ENCODE data around the gene IRF9.
A peak's percentile ranks its signal among the peaks of the same experiment; 100 is the strongest.

Gene IRF9

DNA sequence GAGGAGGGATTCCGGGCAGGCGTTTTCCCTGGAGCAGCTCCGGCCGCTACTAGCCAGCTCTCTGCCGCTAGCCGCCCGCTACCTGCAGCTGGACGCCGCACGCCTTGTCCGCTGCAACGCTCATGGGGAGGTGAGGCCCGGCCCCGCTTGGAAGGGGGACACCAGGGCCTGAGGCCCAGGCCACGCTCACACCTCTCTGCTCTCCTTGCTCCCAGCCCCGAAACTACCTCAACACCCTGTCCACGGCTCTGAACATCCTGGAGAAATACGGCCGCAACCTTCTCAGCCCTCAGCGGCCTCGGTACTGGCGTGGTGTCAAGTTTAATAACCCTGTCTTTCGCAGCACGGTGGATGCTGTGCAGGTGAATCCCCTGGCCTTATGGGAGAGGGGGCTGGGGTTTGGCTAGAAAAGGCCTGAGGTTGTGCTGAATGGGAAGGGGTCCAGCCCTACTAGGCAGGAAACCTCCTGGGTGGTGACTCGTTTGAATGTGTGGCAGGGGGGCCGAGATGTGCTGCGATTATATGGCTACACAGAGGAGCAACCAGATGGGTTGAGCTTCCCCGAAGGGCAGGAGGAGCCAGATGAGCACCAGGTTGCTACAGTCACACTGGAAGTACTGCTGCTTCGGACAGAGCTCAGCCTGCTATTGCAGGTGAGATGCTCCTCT, 13.2 kb upstream of the IRF9 start:
- DNase-seq (ENCODE audit: low spot score in 2 of 2) (no peak), ATAC-seq (ENCODE audit: low read depth) (no peak)
- Mint-ChIP-seq H3K27me3 (no peaks in the 10 kb centered on the region), H3K36me3 (peaks cover 22% of the 10 kb centered on the region), H3K4me1 (peaks cover 43% of the 10 kb centered on the region), H3K9me3 (no peaks in the 10 kb centered on the region), H3K27ac (peak overlapping the region; percentile 89), H3K4me3 (peak overlapping the region; percentile 99)

DNA sequence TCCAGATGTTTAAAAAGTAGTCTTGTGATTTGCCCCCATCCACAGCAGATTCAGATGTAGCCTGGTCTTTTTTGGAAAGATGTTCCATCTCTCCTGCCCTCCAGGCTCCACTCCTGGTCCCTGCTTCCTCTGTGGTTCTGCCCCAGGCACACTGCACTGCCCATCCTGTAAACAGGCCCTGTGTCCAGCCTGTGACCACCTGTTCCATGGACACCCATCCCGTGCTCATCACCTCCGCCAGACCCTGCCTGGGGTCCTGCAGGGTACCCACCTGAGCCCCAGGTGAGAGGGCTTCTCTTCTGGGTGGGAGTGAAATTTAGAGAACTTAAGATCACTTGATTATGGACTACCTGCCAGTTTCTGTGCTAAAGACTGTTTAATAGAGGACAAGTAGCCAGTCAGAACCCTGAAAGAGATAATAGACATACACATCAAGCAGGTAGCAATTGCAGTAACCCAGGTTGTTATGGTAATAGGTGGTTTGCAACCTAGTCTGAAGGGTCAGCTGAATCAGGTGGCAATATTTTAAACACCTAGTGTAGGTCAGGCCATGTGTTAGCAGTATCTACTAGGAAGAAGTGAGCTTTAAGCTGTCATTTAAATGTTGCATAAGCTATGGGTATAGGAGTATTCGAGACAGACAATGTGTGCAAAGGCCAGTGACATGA, 11.6 kb upstream of the IRF9 start:
- H3K4me3 Mint-ChIP-seq: peak overlapping the region; percentile 14
- ATAC-seq (ENCODE audit: low read depth): no peak
- no peak for DNase-seq (ENCODE audit: low spot score in 2 of 2)
- peaks cover 14% of the 10 kb centered on the region for H3K36me3 Mint-ChIP-seq
- no peaks in the 10 kb centered on the region for H3K27me3 Mint-ChIP-seq
- no peak overlapping the region for H3K27ac Mint-ChIP-seq
- peaks cover 37% of the 10 kb centered on the region for H3K4me1 Mint-ChIP-seq
- H3K9me3 Mint-ChIP-seq: no peaks in the 10 kb centered on the region

DNA sequence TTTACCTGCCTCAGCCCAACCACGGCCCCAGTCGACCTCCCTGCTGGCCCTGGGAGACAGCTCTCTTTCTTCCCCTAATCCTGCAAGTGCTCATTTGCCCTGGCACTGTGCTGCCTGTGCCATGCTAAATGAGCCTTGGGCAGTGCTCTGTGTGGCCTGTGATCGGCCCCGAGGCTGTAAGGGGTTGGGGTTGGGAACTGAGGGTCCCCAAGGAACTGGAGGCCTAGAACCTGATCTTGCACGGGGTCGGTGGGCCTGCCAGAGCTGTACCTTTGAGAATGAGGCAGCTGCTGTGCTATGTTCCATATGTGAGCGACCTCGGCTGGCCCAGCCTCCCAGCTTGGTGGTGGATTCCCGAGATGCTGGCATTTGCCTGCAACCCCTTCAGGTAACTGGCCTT, 11.0 kb upstream of the IRF9 start:
- no peaks in the 10 kb centered on the region for H3K9me3 Mint-ChIP-seq
- no peaks in the 10 kb centered on the region for H3K27me3 Mint-ChIP-seq
- peaks cover 13% of the 10 kb centered on the region for H3K36me3 Mint-ChIP-seq
- H3K4me3 Mint-ChIP-seq: no peak overlapping the region
- DNase-seq (ENCODE audit: low spot score in 2 of 2): no peak
- peaks cover 35% of the 10 kb centered on the region for H3K4me1 Mint-ChIP-seq
- no peak overlapping the region for H3K27ac Mint-ChIP-seq
- no peak for ATAC-seq (ENCODE audit: low read depth)

GRCh38 chr14:24150567-24150966, 10.5 kb upstream of the IRF9 start:
- Mint-ChIP-seq H3K4me3 (no peak overlapping the region), H3K9me3 (no peaks in the 10 kb centered on the region), H3K4me1 (peaks cover 30% of the 10 kb centered on the region), H3K27ac (no peak overlapping the region), H3K36me3 (peaks cover 12% of the 10 kb centered on the region), H3K27me3 (no peaks in the 10 kb centered on the region)
- no peak for ATAC-seq (ENCODE audit: low read depth)
- DNase-seq (ENCODE audit: low spot score in 2 of 2): no peak

- peaks cover 16% of the 10 kb centered on the region for H3K36me3 Mint-ChIP-seq
- no peaks in the 10 kb centered on the region for H3K9me3 Mint-ChIP-seq
- no peak for ATAC-seq (ENCODE audit: low read depth)
- no peaks in the 10 kb centered on the region for H3K27me3 Mint-ChIP-seq
- no peak overlapping the region for H3K4me3 Mint-ChIP-seq
- H3K27ac Mint-ChIP-seq: no peak overlapping the region
- H3K4me1 Mint-ChIP-seq: peaks cover 25% of the 10 kb centered on the region
- DNase-seq (ENCODE audit: low spot score in 2 of 2): no peak
Observed at GRCh38 chr14:24150993-24151392, 10.1 kb upstream of the IRF9 start.

GRCh38 chr14:24151404-24152080, 9.5 kb upstream of the IRF9 start:
- Mint-ChIP-seq H3K4me3 (no peak overlapping the region), H3K4me1 (peaks cover 22% of the 10 kb centered on the region), H3K27me3 (no peaks in the 10 kb centered on the region), H3K9me3 (no peaks in the 10 kb centered on the region), H3K27ac (no peak overlapping the region), H3K36me3 (peaks cover 17% of the 10 kb centered on the region)
- ATAC-seq (ENCODE audit: low read depth) (no peak), DNase-seq (ENCODE audit: low spot score in 2 of 2) (no peak)

DNA sequence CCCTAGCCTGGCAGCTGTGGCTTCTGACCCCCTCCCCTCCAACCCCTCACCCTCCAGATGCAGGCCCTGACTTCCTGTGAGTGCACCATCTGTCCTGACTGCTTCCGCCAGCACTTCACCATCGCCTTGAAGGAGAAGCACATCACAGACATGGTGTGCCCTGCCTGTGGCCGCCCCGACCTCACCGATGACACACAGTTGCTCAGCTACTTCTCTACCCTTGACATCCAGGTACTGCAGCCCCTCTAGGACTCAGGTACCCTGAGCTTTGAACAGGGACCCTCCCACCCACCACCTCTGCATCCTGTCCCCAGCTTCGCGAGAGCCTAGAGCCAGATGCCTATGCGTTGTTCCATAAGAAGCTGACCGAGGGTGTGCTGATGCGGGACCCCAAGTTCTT, 6.0 kb upstream of the IRF9 start:
- H3K4me3 Mint-ChIP-seq: no peak overlapping the region
- no peaks in the 10 kb centered on the region for H3K27me3 Mint-ChIP-seq
- peak overlapping the region; percentile 70 for H3K27ac Mint-ChIP-seq
- H3K36me3 Mint-ChIP-seq: peaks cover 27% of the 10 kb centered on the region
- peaks cover 5% of the 10 kb centered on the region for H3K4me1 Mint-ChIP-seq
- no peaks in the 10 kb centered on the region for H3K9me3 Mint-ChIP-seq
- DNase-seq (ENCODE audit: low spot score in 2 of 2): no peak
- no peak for ATAC-seq (ENCODE audit: low read depth)

DNA sequence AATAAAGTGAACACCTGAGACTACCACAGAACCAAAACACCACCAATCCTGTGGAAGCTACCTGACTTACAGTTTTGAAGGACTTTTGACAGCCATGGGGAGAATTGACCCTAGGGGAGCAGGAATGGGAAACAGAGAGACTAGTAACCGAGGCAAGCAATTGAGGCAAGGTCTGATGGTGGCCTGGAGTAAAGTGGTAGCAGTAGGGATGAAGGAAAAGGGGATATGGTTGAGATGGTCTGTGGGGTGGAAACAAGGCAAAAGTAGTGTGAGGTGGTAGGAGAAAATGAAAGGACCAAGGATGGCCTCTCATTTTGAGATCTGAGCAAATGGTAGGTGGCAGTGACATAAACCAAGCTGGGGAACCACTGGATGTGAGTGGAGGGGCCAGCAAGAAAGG, 4.2 kb upstream of the IRF9 start:
- Mint-ChIP-seq H3K9me3 (no peaks in the 10 kb centered on the region), H3K4me3 (no peak overlapping the region), H3K36me3 (peaks cover 22% of the 10 kb centered on the region), H3K27ac (peak overlapping the region; percentile 9), H3K4me1 (peaks cover 4% of the 10 kb centered on the region), H3K27me3 (no peaks in the 10 kb centered on the region)
- DNase-seq (ENCODE audit: low spot score in 2 of 2) (no peak), ATAC-seq (ENCODE audit: low read depth) (no peak)

- Mint-ChIP-seq H3K9me3 (no peaks in the 10 kb centered on the region), H3K4me3 (no peak overlapping the region), H3K4me1 (peaks cover 8% of the 10 kb centered on the region), H3K36me3 (peaks cover 23% of the 10 kb centered on the region), H3K27me3 (no peaks in the 10 kb centered on the region), H3K27ac (peak overlapping the region; percentile 9)
- DNase-seq (ENCODE audit: low spot score in 2 of 2) (no peak), ATAC-seq (ENCODE audit: low read depth) (no peak)
Observed at GRCh38 chr14:24157331-24157730, 3.7 kb upstream of the IRF9 start.

DNA sequence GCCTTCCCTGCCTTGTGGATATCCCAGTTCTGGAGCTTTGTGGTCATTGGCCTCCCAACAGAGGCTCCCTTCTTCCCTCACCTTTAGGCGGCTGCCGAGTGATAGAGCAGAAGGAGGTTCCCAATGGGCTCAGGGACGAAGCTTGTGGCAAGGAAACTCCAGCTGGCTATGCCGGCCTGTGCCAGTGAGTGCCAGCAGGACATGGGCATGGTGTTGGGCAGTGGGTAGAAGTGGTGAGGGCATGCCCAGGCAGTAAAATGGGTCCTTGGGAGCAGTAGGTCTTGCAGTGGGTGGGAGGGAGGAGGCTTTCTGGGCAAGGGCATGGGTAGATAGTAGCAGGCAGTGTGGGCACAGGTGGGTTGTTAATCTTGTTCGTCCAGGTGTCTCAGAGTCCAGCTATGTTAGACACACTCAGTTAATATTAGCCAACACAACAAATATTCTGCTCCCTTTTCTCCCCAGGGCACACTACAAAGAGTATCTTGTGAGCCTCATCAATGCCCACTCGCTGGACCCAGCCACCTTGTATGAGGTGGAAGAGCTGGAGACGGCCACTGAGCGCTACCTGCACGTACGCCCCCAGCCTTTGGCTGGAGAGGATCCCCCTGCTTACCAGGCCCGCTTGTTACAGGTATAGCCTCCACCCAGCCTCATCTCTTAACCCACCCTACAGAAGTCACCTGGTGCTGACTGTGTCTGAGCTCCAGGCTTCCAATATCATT, 1.1 kb upstream of the IRF9 start:
- no peak for DNase-seq (ENCODE audit: low spot score in 2 of 2)
- Mint-ChIP-seq H3K27me3 (no peaks in the 10 kb centered on the region), H3K36me3 (peaks cover 35% of the 10 kb centered on the region), H3K4me3 (no peak overlapping the region), H3K9me3 (no peaks in the 10 kb centered on the region), H3K27ac (peak overlapping the region; percentile 95), H3K4me1 (peaks cover 16% of the 10 kb centered on the region)
- ATAC-seq (ENCODE audit: low read depth): no peak

- Mint-ChIP-seq H3K4me3 (peak overlapping the region; percentile 99), H3K27me3 (no peaks in the 10 kb centered on the region), H3K4me1 (peaks cover 17% of the 10 kb centered on the region), H3K36me3 (peaks cover 39% of the 10 kb centered on the region), H3K27ac (peak overlapping the region; percentile 95), H3K9me3 (no peaks in the 10 kb centered on the region)
- no peak for DNase-seq (ENCODE audit: low spot score in 2 of 2)
- ATAC-seq (ENCODE audit: low read depth): no peak
Observed at GRCh38 chr14:24160499-24160849, 591 bp upstream of the IRF9 start.

GRCh38 chr14:24162093-24162492, 1.0 kb downstream of the IRF9 start:
- Mint-ChIP-seq H3K4me3 (peak overlapping the region; percentile 99), H3K4me1 (peaks cover 17% of the 10 kb centered on the region), H3K36me3 (peaks cover 37% of the 10 kb centered on the region), H3K27ac (peak overlapping the region; percentile 95), H3K27me3 (no peaks in the 10 kb centered on the region), H3K9me3 (no peaks in the 10 kb centered on the region)
- no peak for ATAC-seq (ENCODE audit: low read depth)
- no peak for DNase-seq (ENCODE audit: low spot score in 2 of 2)

- peak overlapping the region; percentile 33 for H3K4me3 Mint-ChIP-seq
- H3K27ac Mint-ChIP-seq: peak overlapping the region; percentile 55
- H3K9me3 Mint-ChIP-seq: no peaks in the 10 kb centered on the region
- no peaks in the 10 kb centered on the region for H3K27me3 Mint-ChIP-seq
- peaks cover 42% of the 10 kb centered on the region for H3K36me3 Mint-ChIP-seq
- no peak for ATAC-seq (ENCODE audit: low read depth)
- DNase-seq (ENCODE audit: low spot score in 2 of 2): no peak
- peaks cover 25% of the 10 kb centered on the region for H3K4me1 Mint-ChIP-seq
Observed at GRCh38 chr14:24164518-24164991, 3.5 kb downstream of the IRF9 start.

- Mint-ChIP-seq H3K9me3 (no peaks in the 10 kb centered on the region), H3K4me3 (no peak overlapping the region), H3K36me3 (peaks cover 45% of the 10 kb centered on the region), H3K4me1 (peaks cover 24% of the 10 kb centered on the region), H3K27ac (no peak overlapping the region), H3K27me3 (no peaks in the 10 kb centered on the region)
- ATAC-seq (ENCODE audit: low read depth): no peak
- DNase-seq (ENCODE audit: low spot score in 2 of 2): no peak
Observed at GRCh38 chr14:24165785-24166184, 4.7 kb downstream of the IRF9 start.
